ENCODE data around the gene BAIAP2. TPM values are rescaled to one million over a fixed set of nuclear protein-coding genes. Genes with fewer than 3 reads are reported as not detected.

The BAIAP2 gene
- polyA plus RNA-seq, 2 of the 4 experiments (the other 2 are of a cell fraction), result 7.1 to 27.5 TPM

- no CpG with 5 or more reads among the region's 5 CpGs for WGBS (ENCODE audit: missing lambda C conversion rate)
- TF ChIP-seq BHLHE40 (IDR thresholded peaks at IDR 0.05; ENCODE audit: low read depth, low read length), result no peak
- TF ChIP-seq HOXB13 (CRISPR knock-in tag; IDR thresholded peaks at IDR 0.05; ENCODE audit: low read depth), result no peak
- no peak for TF ChIP-seq MAZ (IDR thresholded peaks at IDR 0.05; ENCODE audit: borderline replicate concordance, low read depth, low read length)
- no peak for TF ChIP-seq FOSB (CRISPR knock-in tag; IDR thresholded peaks at IDR 0.05)
- TF ChIP-seq FOSL2 (IDR thresholded peaks at IDR 0.05), result no peak
- TF ChIP-seq FOSL2 (CRISPR knock-in tag; IDR thresholded peaks at IDR 0.05), result no peak
- TF ChIP-seq RNF2 (IDR thresholded peaks at IDR 0.05; ENCODE audit: borderline replicate concordance, low read depth), result no peak
- TF ChIP-seq CTCF (IDR thresholded peaks at IDR 0.05), result no peak
- no peak for TF ChIP-seq CBX2 (IDR thresholded peaks at IDR 0.05; ENCODE audit: borderline replicate concordance, low read depth)
- TF ChIP-seq MAFK (IDR thresholded peaks at IDR 0.05; ENCODE audit: partially characterized antibody), result no peak
- TF ChIP-seq EP300 (IDR thresholded peaks at IDR 0.05), result no peak
- no peak for TF ChIP-seq NFE2L2 (conservative IDR thresholded peaks at IDR 0.05; ENCODE audit: low read length)
- TF ChIP-seq HMGXB4 (CRISPR knock-in tag; IDR thresholded peaks at IDR 0.05; ENCODE audit: borderline replicate concordance), result no peak
- no peak for TF ChIP-seq MYC (IDR thresholded peaks at IDR 0.05; ENCODE audit: borderline replicate concordance, low read length)
- TF ChIP-seq ZFP36 (IDR thresholded peaks at IDR 0.05; ENCODE audit: borderline replicate concordance, partially characterized antibody), result no peak
- TF ChIP-seq HDAC2 (IDR thresholded peaks at IDR 0.05), result no peak
- TF ChIP-seq NPAS2 (CRISPR knock-in tag; IDR thresholded peaks at IDR 0.05; ENCODE audit: borderline replicate concordance), result no peak
- TF ChIP-seq EHMT2 (IDR thresholded peaks at IDR 0.05; ENCODE audit: low read depth), result no peak
- TF ChIP-seq NR3C1 (IDR thresholded peaks at IDR 0.05), result no peak
- ChIA-PET POLR2A (no interaction called here), CTCF (interaction anchor here (0.7 to 1.3 kb wide), 3 partner anchors 16 to 62 kb away, joined by 3 read pairs; no protein-coding TSS in a partner anchor)
- Histone ChIP-seq H3K4me1 (peaks cover 10% of the 10 kb centered on the region), H3K27ac (no peak overlapping the region), H3K4me3 (no peak overlapping the region), H3K4me2 (no peak overlapping the region), H3K9me3 (no peaks in the 10 kb centered on the region)
- DNase-seq (ENCODE audit: low read depth in 1 of 2, low spot score in 1 of 2), result no peak
- FAIRE-seq, result no peak
- no peak for ATAC-seq
These were observed 92.1 kb downstream of the BAIAP2 start for GRCh38 chr17:81127133-81127455.

- POLR2A ChIA-PET, result no interaction called here
These were observed 92.7 kb downstream of the BAIAP2 start for GRCh38 chr17:81127526-81128177.

More at GRCh38 chr17:81127526-81128177, 92.7 kb downstream of the BAIAP2 start:
- CTCF ChIA-PET, result interaction anchor here (0.7 to 2.2 kb wide), 3 partner anchors 15 to 61 kb away, joined by 3 to 21 read pairs (median 3); no protein-coding TSS in a partner anchor
- no peak for DNase-seq (ENCODE audit: low read depth in 1 of 2, low spot score in 1 of 2)
- Histone ChIP-seq H3K4me3 (no peak overlapping the region), H3K4me1 (peaks cover 10% of the 10 kb centered on the region), H3K9me3 (no peaks in the 10 kb centered on the region), H3K4me2 (no peak overlapping the region), H3K27ac (no peak overlapping the region)
- WGBS (ENCODE audit: missing lambda C conversion rate), result 76% methylated on average over 23 of the region's 25 CpGs
- no peak for TF ChIP-seq E2F6 (IDR thresholded peaks at IDR 0.05; ENCODE audit: borderline replicate concordance, low read depth)
- TF ChIP-seq, protein P1, sequence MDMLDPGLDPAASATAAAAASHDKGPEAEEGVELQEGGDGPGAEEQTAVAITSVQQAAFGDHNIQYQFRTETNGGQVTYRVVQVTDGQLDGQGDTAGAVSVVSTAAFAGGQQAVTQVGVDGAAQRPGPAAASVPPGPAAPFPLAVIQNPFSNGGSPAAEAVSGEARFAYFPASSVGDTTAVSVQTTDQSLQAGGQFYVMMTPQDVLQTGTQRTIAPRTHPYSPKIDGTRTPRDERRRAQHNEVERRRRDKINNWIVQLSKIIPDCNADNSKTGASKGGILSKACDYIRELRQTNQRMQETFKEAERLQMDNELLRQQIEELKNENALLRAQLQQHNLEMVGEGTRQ (IDR thresholded peaks at IDR 0.05), result no peak
- TF ChIP-seq HEYL (CRISPR knock-in tag; IDR thresholded peaks at IDR 0.05), result no peak
- no peak for TF ChIP-seq BHLHE40 (IDR thresholded peaks at IDR 0.05; ENCODE audit: low read depth, low read length)
- no peak for TF ChIP-seq TFCP2L1 (CRISPR knock-in tag; IDR thresholded peaks at IDR 0.05)
- TF ChIP-seq RAD21 (conservative IDR thresholded peaks at IDR 0.05 in 1 of 2, IDR thresholded peaks at IDR 0.05 in 1 of 2), result no peak
- no peak for ATAC-seq
- FAIRE-seq, result no peak

Measured in A549 (cell line).